ENCODE results near the gene PERCC1. TPM values are rescaled to one million over a fixed set of nuclear protein-coding genes. Genes with fewer than 3 reads are reported as not detected.

Gene PERCC1
- total and polyA plus RNA-seq, 9 of the 15 experiments (the other 6 are each of a cell fraction or from before 2014, with no cell fraction given): not detected

GRCh38 chr16:1472974-1473373, 42.1 kb downstream of the PERCC1 start:
- Histone ChIP-seq H2AFZ (ENCODE audit: low read depth, low read length) (no peak overlapping the region), H3K27me3 (ENCODE audit: control insufficient read depth in 2 of 2, insufficient read depth in 2 of 2, low read length in 2 of 2) (no peaks in the 10 kb centered on the region), H3K27ac (ENCODE audit: extremely low read depth, low read depth, low read length) (peak overlapping the region; percentile 62; the same call in 2 of the 3 replicates), H3K4me2 (ENCODE audit: insufficient read depth, low read length) (peak overlapping the region; percentile 96), H3K36me3 (ENCODE audit: control insufficient read depth, insufficient read depth, low read length) (peaks cover 10% of the 10 kb centered on the region; the same call in 1 of the 3 replicates), H3K9me3 (replicated peaks; ENCODE audit: control insufficient read depth, insufficient read depth, low read depth, low read length) (no peaks in the 10 kb centered on the region), H4K20me1 (replicated peaks; ENCODE audit: control insufficient read depth, insufficient read depth, low read length) (peaks cover 10% of the 10 kb centered on the region; the same call in 1 of the 2 replicates), H3K4me1 (replicated peaks in 1 of 2; ENCODE audit: control insufficient read depth in 2 of 2, insufficient read depth in 2 of 2, low read length in 2 of 2) (peaks cover 36 to 64% of the 10 kb centered on the region in 2 experiments; a peak in 4 of 5 replicates), H3K9me1 (ENCODE audit: control insufficient read depth, insufficient read depth, low read length) (peaks cover 6% of the 10 kb centered on the region), H3K9ac (ENCODE audit: insufficient read depth in 1 of 2, low read depth in 2 of 2, low read length in 2 of 2) (peak overlapping the region in 1 of 2 experiments; percentile 30; a peak in 2 of 4 replicates), H3K4me3 (peak overlapping the region; percentile 85; the same call in 1 of the 2 replicates), H3K79me2 (ENCODE audit: control insufficient read depth, insufficient read depth, low read length) (peaks cover 75% of the 10 kb centered on the region)
- in situ Hi-C loops (cut with MboI): no loop called here
- ATAC-seq (peak; percentile 60), DNase-seq (ENCODE audit: extremely low read depth in 1 of 4, low spot score in 3 of 4) (peak; percentile 62 to 86 (median 73)), FAIRE-seq (peak; percentile 96)
- 0% methylated on average over 1 of the region's 3 CpGs for WGBS (ENCODE audit: insufficient coverage, low coverage, missing lambda C conversion rate)
- ChIA-PET CTCF (ENCODE audit: low intra/inter-chr PET ratio) (no interaction called here), POLR2A (interaction anchor here (0.6 to 0.9 kb wide), 3 partner anchors 10 to 21 kb away, joined by 3 to 5 read pairs (median 4); no protein-coding TSS in a partner anchor)
- BruUV-seq (replicated peaks): no TSS peak
- intact Hi-C loops (cut with micrococcal nuclease): no loop called here
- no peak for TF ChIP-seq CBX8 (IDR thresholded peaks at IDR 0.05; ENCODE audit: borderline replicate concordance, extremely low read depth, low read depth, low read length, poor library complexity, severe bottlenecking)
- no peak for TF ChIP-seq TAF7 (tag; IDR thresholded peaks at IDR 0.05)
- no peak for TF ChIP-seq NUFIP1 (IDR thresholded peaks at IDR 0.05; ENCODE audit: partially characterized antibody)
- no peak for TF ChIP-seq CHD7 (IDR thresholded peaks at IDR 0.05; ENCODE audit: low read depth, low read length)
- TF ChIP-seq MLX (CRISPR knock-in tag; conservative IDR thresholded peaks at IDR 0.05): no peak

All from K562 (cell line).